Measurements from ENCODE around the gene OR1K1.

OR1K1 gene

GRCh38 chr9:122812736-122813135 lies 12.8 kb downstream of the OR1K1 start:
- H3K4me3 ChIP-seq (ENCODE audit: low read depth, low read length) = no peak overlapping the region
- DNase-seq (ENCODE audit: low read depth) = no peak
- TF ChIP-seq CTCF (conservative IDR thresholded peaks at IDR 0.05; ENCODE audit: low read depth, low read length) = no peak

GRCh38 chr9:122814545-122814944 lies 14.6 kb downstream of the OR1K1 start:
- DNase-seq (ENCODE audit: low read depth) = no peak
- no peak for TF ChIP-seq CTCF (conservative IDR thresholded peaks at IDR 0.05; ENCODE audit: low read depth, low read length)
- no peak overlapping the region for H3K4me3 ChIP-seq (ENCODE audit: low read depth, low read length)

GRCh38 chr9:122815544-122815943 lies 15.6 kb downstream of the OR1K1 start:
- TF ChIP-seq CTCF (conservative IDR thresholded peaks at IDR 0.05; ENCODE audit: low read depth, low read length) = no peak
- DNase-seq (ENCODE audit: low read depth) = no peak
- no peak overlapping the region for H3K4me3 ChIP-seq (ENCODE audit: low read depth, low read length)

- TF ChIP-seq CTCF (conservative IDR thresholded peaks at IDR 0.05; ENCODE audit: low read depth, low read length) = peak; percentile 7
- H3K4me3 ChIP-seq (ENCODE audit: low read depth, low read length) = peak overlapping the region; percentile 17
- DNase-seq (ENCODE audit: low read depth) = peak; percentile 67
These were observed 16.4 kb downstream of the OR1K1 start for GRCh38 chr9:122816163-122816867.

- no peak overlapping the region for H3K4me3 ChIP-seq (ENCODE audit: low read depth, low read length)
- peak; percentile 79 for DNase-seq (ENCODE audit: low read depth)
- no peak for TF ChIP-seq CTCF (conservative IDR thresholded peaks at IDR 0.05; ENCODE audit: low read depth, low read length)
These were observed 19.4 kb downstream of the OR1K1 start for GRCh38 chr9:122819326-122819725.

- no peak overlapping the region for H3K4me3 ChIP-seq (ENCODE audit: low read depth, low read length)
- DNase-seq (ENCODE audit: low read depth) = peak; percentile 63
- no peak for TF ChIP-seq CTCF (conservative IDR thresholded peaks at IDR 0.05; ENCODE audit: low read depth, low read length)
These were observed 20.0 kb downstream of the OR1K1 start for GRCh38 chr9:122819791-122820489.

- no peak for TF ChIP-seq CTCF (conservative IDR thresholded peaks at IDR 0.05; ENCODE audit: low read depth, low read length)
- no peak overlapping the region for H3K4me3 ChIP-seq (ENCODE audit: low read depth, low read length)
- DNase-seq (ENCODE audit: low read depth) = no peak
These were observed 20.5 kb downstream of the OR1K1 start for GRCh38 chr9:122820490-122820845.

Measured in choroid plexus epithelial cell (primary cell).